Measurements from ENCODE around the gene RUNDC1.

DNA sequence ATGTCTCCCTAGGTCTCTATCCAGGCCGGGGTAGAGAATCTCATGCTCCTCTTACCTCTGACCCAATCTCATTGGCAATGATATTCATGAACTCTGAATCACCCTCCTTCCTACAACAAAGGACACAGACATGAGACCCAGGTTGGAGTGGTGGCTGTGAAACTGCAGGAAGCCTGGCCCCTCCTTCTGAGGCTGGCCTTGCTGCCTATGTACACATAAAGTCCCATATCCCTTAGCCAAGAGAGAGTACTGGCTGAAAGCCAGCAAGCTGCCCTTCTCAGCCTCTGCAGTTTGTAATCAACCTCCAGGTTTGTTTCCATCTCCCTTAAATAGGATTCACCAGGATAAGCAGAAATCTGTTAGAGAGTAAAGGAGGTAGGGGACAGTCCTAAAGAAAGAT lies 26.7 kb upstream of the RUNDC1 start:
- TF ChIP-seq, protein P1, sequence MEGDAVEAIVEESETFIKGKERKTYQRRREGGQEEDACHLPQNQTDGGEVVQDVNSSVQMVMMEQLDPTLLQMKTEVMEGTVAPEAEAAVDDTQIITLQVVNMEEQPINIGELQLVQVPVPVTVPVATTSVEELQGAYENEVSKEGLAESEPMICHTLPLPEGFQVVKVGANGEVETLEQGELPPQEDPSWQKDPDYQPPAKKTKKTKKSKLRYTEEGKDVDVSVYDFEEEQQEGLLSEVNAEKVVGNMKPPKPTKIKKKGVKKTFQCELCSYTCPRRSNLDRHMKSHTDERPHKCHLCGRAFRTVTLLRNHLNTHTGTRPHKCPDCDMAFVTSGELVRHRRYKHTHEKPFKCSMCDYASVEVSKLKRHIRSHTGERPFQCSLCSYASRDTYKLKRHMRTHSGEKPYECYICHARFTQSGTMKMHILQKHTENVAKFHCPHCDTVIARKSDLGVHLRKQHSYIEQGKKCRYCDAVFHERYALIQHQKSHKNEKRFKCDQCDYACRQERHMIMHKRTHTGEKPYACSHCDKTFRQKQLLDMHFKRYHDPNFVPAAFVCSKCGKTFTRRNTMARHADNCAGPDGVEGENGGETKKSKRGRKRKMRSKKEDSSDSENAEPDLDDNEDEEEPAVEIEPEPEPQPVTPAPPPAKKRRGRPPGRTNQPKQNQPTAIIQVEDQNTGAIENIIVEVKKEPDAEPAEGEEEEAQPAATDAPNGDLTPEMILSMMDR (IDR thresholded peaks at IDR 0.05; ENCODE audit: low read length) = no peak
- TF ChIP-seq EZH2phosphoT487 (IDR thresholded peaks at IDR 0.05; ENCODE audit: low read length) = no peak
- TF ChIP-seq EZH2 (optimal IDR thresholded peaks at IDR 0.05; ENCODE audit: low read depth, low read length) = no peak
